ENCODE measurements around the gene OAF.
"Not testable (repeated sequence)": the region's sequence is repeated elsewhere in the genome, so short reads cannot be mapped to it uniquely, and the experiment has no call there.

The OAF gene

DNA sequence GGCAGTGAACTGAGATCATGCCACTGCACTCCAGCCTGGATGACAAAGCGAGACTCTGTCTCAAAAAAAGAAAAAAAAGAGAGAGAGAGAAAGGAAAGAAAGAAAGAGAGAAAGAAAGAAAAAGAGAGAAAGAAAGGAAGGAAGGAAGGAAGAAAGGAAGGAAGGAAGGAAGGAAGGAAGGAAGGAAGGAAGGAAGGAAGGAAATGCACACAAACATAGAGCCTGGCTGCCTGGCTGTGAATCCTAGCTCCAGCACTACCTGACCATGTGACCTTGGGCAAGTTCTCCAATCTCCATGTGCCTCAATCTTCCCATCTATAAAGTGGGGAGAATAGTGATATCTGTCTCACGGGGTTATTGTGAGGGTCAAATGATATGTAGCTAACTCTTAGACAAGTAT, 63.1 kb downstream of the OAF start:
- DNase-seq (ENCODE audit: low read depth) = not testable (repeated sequence)

DNA sequence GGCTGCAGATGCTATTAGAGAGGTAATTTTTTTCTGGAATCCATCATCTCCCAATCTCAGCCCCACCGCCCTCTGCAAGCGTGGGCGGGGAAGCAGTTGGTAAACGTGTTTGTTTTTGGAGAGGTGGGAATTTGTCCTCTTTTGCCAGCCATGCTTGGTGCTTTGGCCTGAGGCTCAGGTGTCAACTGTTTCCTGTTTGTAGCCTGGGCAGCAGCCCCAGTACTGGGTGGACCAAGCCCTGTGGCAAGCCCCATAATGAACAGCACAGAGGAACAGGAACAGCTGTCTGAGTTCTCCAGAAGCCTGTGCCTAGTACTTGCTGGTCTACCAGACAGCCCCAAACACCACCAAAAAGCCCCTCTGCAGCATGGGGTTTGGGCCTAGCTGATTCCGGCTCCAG, 68.7 kb downstream of the OAF start:
- DNase-seq (ENCODE audit: low read depth) = no peak
